ENCODE results near the gene FAM13B. TPM values are rescaled to one million over a fixed set of nuclear protein-coding genes. Genes with fewer than 3 reads are reported as not detected.
"Not testable (repeated sequence)": the region's sequence is repeated elsewhere in the genome, so short reads cannot be mapped to it uniquely, and the experiment has no call there.

FAM13B gene
- total and polyA plus RNA-seq, 2 of the 8 experiments (the other 6 are each of a cell fraction or from before 2014, with no cell fraction given): 6.4 to 17.0 TPM

DNA sequence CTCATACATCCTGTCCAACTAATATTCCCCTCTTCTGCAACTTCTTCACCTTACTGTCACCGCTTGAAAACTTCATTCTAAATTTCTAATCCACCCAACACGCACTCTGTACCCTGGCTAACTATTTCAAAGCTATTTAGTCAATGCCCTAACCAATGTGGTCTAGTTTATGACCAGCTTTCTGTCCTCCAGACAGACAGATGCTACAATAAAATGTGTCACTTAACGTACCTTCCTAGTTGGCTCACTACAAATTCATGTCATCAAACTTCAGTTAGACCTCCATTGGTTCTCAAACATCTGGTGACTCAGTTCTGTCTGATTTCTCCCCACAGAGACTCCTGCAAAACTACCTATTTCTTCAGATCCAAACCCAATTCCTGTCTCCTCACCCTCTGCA is 57.7 kb downstream of the FAM13B start:
- Histone ChIP-seq H3K79me1 (ENCODE audit: low read depth, low read length) (no peaks in the 10 kb centered on the region), H3K4ac (replicated peaks; ENCODE audit: insufficient read length, low read depth, low read length) (no peak overlapping the region), H3K4me1 (replicated peaks in 1 of 4; ENCODE audit: control insufficient read depth in 3 of 4, insufficient read depth in 4 of 4, low read length in 3 of 4) (no peaks in the 10 kb centered on the region), H2BK20ac (ENCODE audit: low read length) (no peak overlapping the region), H2BK5ac (ENCODE audit: low read depth, low read length) (no peak overlapping the region), H3K27ac (ENCODE audit: low read depth, low read length) (no peak overlapping the region), H3K27me3 (replicated peaks in 1 of 4; ENCODE audit: control insufficient read depth in 3 of 4, extremely low read depth in 1 of 4, insufficient read depth in 3 of 4, low read length in 3 of 4) (no peaks in the 10 kb centered on the region), H3K36me3 (ENCODE audit: control insufficient read depth in 2 of 4, insufficient read depth in 4 of 4, low read length in 3 of 4) (peaks cover 0 to 16% (median 7%) of the 10 kb centered on the region in 4 experiments; a peak in 5 of 8 replicates), H4K20me1 (replicated peaks in 1 of 2; ENCODE audit: control insufficient read depth in 1 of 2, insufficient read depth in 2 of 2, low read length in 2 of 2) (no peaks in the 10 kb centered on the region), H2BK12ac (ENCODE audit: low read depth, low read length) (no peak overlapping the region), H3K56ac (replicated peaks; ENCODE audit: insufficient read length, low read depth, low read length) (no peak overlapping the region), H3K23ac (ENCODE audit: insufficient read length) (no peak overlapping the region), H3K23me2 (ENCODE audit: low read depth, low read length) (no peaks in the 10 kb centered on the region), H2BK120ac (replicated peaks; ENCODE audit: low read depth, low read length) (no peak overlapping the region), H3K9me3 (ENCODE audit: insufficient read depth in 2 of 2, low read depth in 1 of 2, low read length in 1 of 2) (no peaks in the 10 kb centered on the region), H3K4me2 (ENCODE audit: insufficient read depth in 1 of 2, low read depth in 2 of 2, low read length in 2 of 2) (no peak overlapping the region), H4K8ac (ENCODE audit: extremely low read depth, insufficient read depth, low read length) (no peak overlapping the region), H4K91ac (replicated peaks; ENCODE audit: insufficient read length, low read length) (no peak overlapping the region), H3K9ac (replicated peaks in 1 of 4; ENCODE audit: extremely low read depth in 1 of 4, low read depth in 3 of 4, low read length in 3 of 4) (no peak overlapping the region), H2AK5ac (ENCODE audit: low read depth, low read length) (no peak overlapping the region), H3K79me2 (ENCODE audit: control insufficient read depth in 1 of 2, insufficient read depth in 2 of 2, low read length in 2 of 2) (no peaks in the 10 kb centered on the region), H2AFZ (ENCODE audit: low read length) (no peak overlapping the region), H3K14ac (ENCODE audit: insufficient read length) (no peak overlapping the region), H2BK15ac (ENCODE audit: low read length) (no peak overlapping the region), H4K5ac (ENCODE audit: insufficient read length, low read depth, low read length) (no peak overlapping the region), H3K18ac (ENCODE audit: extremely low read depth, low read length) (no peak overlapping the region), H3K4me3 (ENCODE audit: extremely low read depth in 1 of 4, insufficient read depth in 2 of 4, low read depth in 3 of 4, low read length in 4 of 4) (no peak overlapping the region)
- WGBS, 2 experiments (ENCODE audit: extremely low coverage in 1 of 2, insufficient coverage in 1 of 2, insufficient read length in 1 of 2, insufficient replicate concordance in 2 of 2, low coverage in 1 of 2, low lambda C conversion rate in 2 of 2, missing lambda C conversion rate in 1 of 2): 86 to 100% methylated on average over 2 to 3 of the region's 3 CpGs
- FAIRE-seq: no peak
- TF ChIP-seq SP4 (IDR thresholded peaks at IDR 0.05; ENCODE audit: low read length): no peak
- TF ChIP-seq ASH2L (IDR thresholded peaks at IDR 0.05; ENCODE audit: low read length): no peak
- no peak for TF ChIP-seq RBBP5 (IDR thresholded peaks at IDR 0.05; ENCODE audit: borderline replicate concordance, low read depth, low read length)
- no peak for DNase-seq (ENCODE audit: low read depth in 1 of 2, low spot score in 2 of 2)
- CTCF ChIA-PET (ENCODE audit: partially characterized antibody): no interaction called here
- POLR2A ChIA-PET (ENCODE audit: partially characterized antibody): no interaction called here

DNA sequence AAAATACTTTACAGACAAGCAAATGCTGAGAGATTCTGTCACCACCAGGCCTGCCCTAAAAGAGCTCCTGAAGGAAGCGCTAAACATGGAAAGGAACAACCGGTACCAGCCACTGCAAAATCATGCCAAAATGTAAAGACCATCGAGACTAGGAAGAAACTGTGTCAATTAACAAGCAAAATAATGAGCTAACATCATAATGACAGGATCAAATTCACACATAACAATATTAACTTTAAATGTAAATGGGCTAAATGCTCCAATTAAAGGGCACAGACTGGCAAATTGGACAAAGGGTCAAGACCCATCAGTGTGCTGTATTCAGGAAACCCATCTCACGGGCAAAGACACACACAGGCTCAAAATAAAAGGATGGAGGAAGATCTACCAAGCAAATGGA is 62.5 kb downstream of the FAM13B start:
- H4K91ac ChIP-seq (replicated peaks; ENCODE audit: insufficient read length, low read length); H4K5ac ChIP-seq (ENCODE audit: insufficient read length, low read depth, low read length); H3K23ac ChIP-seq (ENCODE audit: insufficient read length); H2BK5ac ChIP-seq (ENCODE audit: low read depth, low read length); DNase-seq (ENCODE audit: low read depth in 1 of 2, low spot score in 2 of 2); H3K27ac ChIP-seq (ENCODE audit: low read depth, low read length); H3K23me2 ChIP-seq (ENCODE audit: low read depth, low read length); H3K56ac ChIP-seq (replicated peaks; ENCODE audit: insufficient read length, low read depth, low read length); FAIRE-seq; H3K27me3 ChIP-seq (replicated peaks in 1 of 4; ENCODE audit: control insufficient read depth in 3 of 4, extremely low read depth in 1 of 4, insufficient read depth in 3 of 4, low read length in 3 of 4); H3K4me2 ChIP-seq (ENCODE audit: insufficient read depth in 1 of 2, low read depth in 2 of 2, low read length in 2 of 2); H3K9ac ChIP-seq (replicated peaks in 1 of 4; ENCODE audit: extremely low read depth in 1 of 4, low read depth in 3 of 4, low read length in 3 of 4); POLR2A ChIA-PET (ENCODE audit: partially characterized antibody); H3K9me3 ChIP-seq (ENCODE audit: insufficient read depth in 2 of 2, low read depth in 1 of 2, low read length in 1 of 2); H3K4ac ChIP-seq (replicated peaks; ENCODE audit: insufficient read length, low read depth, low read length); H2BK15ac ChIP-seq (ENCODE audit: low read length); H2BK12ac ChIP-seq (ENCODE audit: low read depth, low read length); H3K14ac ChIP-seq (ENCODE audit: insufficient read length); H3K18ac ChIP-seq (ENCODE audit: extremely low read depth, low read length); H2AFZ ChIP-seq (ENCODE audit: low read length); H4K20me1 ChIP-seq (replicated peaks in 1 of 2; ENCODE audit: control insufficient read depth in 1 of 2, insufficient read depth in 2 of 2, low read length in 2 of 2); H3K79me1 ChIP-seq (ENCODE audit: low read depth, low read length); H2BK20ac ChIP-seq (ENCODE audit: low read length); H2BK120ac ChIP-seq (replicated peaks; ENCODE audit: low read depth, low read length); H4K8ac ChIP-seq (ENCODE audit: extremely low read depth, insufficient read depth, low read length); CTCF ChIA-PET (ENCODE audit: partially characterized antibody); H3K4me3 ChIP-seq (ENCODE audit: extremely low read depth in 1 of 4, insufficient read depth in 2 of 4, low read depth in 3 of 4, low read length in 4 of 4); H3K79me2 ChIP-seq (ENCODE audit: control insufficient read depth in 1 of 2, insufficient read depth in 2 of 2, low read length in 2 of 2); H3K4me1 ChIP-seq (replicated peaks in 1 of 4; ENCODE audit: control insufficient read depth in 3 of 4, insufficient read depth in 4 of 4, low read length in 3 of 4); H2AK5ac ChIP-seq (ENCODE audit: low read depth, low read length): not testable (repeated sequence)
- 96% methylated on average over 3 of the region's 4 CpGs; no CpG with 5 or more reads in 1 of the 2 experiments for WGBS, 2 experiments (ENCODE audit: extremely low coverage in 1 of 2, insufficient coverage in 1 of 2, insufficient read length in 1 of 2, insufficient replicate concordance in 2 of 2, low coverage in 1 of 2, low lambda C conversion rate in 2 of 2, missing lambda C conversion rate in 1 of 2)
- peaks cover 0 to 23% (median 6%) of the 10 kb centered on the region in 4 experiments; a peak in 4 of 8 replicates for H3K36me3 ChIP-seq (ENCODE audit: control insufficient read depth in 2 of 4, insufficient read depth in 4 of 4, low read length in 3 of 4)

Measured in H1 (cell line).